ENCODE data around the gene RSF1.

- no peak for TF ChIP-seq POLR2A (IDR thresholded peaks at IDR 0.05; ENCODE audit: low read depth)
- no peak for TF ChIP-seq CTCF (IDR thresholded peaks at IDR 0.05)
These were observed 122.7 kb downstream of the RSF1 start for GRCh38 chr11:77697865-77698264.

All from esophagus muscularis mucosa (tissue), 3 donors.